ENCODE results near the gene DAB2IP.
"Not testable (repeated sequence)": the region's sequence is repeated elsewhere in the genome, so short reads cannot be mapped to it uniquely, and the experiment has no call there.

The DAB2IP gene

GRCh38 chr9:121651295-121652020, at the start of gene DAB2IP:
Gene DAB2IP (plus strand): TSS chr9:121651634. CDS start chr9:121651776, 142 bp downstream.
- DNase-seq (ENCODE audit: low spot score) = no peak
- FAIRE-seq = no peak

- DNase-seq (ENCODE audit: low spot score) (no peak), FAIRE-seq (no peak)
Observed at GRCh38 chr9:121603028-121603427, 48.4 kb upstream of the DAB2IP start.

- no peak for FAIRE-seq
- no peak for DNase-seq (ENCODE audit: low spot score)
Observed at GRCh38 chr9:121604242-121604641, 47.2 kb upstream of the DAB2IP start.

GRCh38 chr9:121604654-121605053, 46.8 kb upstream of the DAB2IP start:
- FAIRE-seq (no peak), DNase-seq (ENCODE audit: low spot score) (no peak)

- FAIRE-seq (no peak), DNase-seq (ENCODE audit: low spot score) (no peak)
Observed at GRCh38 chr9:121607434-121608167, 43.8 kb upstream of the DAB2IP start.

- no peak for FAIRE-seq
- DNase-seq (ENCODE audit: low spot score) = no peak
Observed at GRCh38 chr9:121608168-121608853, 43.1 kb upstream of the DAB2IP start.

GRCh38 chr9:121609822-121610637, 41.4 kb upstream of the DAB2IP start:
- DNase-seq (ENCODE audit: low spot score) (peak; percentile 50), FAIRE-seq (peak; percentile 17)

GRCh38 chr9:121610638-121610953, 40.8 kb upstream of the DAB2IP start:
- FAIRE-seq = no peak
- no peak for DNase-seq (ENCODE audit: low spot score)

- no peak for DNase-seq (ENCODE audit: low spot score)
- FAIRE-seq = no peak
Observed at GRCh38 chr9:121612511-121612998, 38.9 kb upstream of the DAB2IP start.

- DNase-seq (ENCODE audit: low spot score) (no peak), FAIRE-seq (no peak)
Observed at GRCh38 chr9:121613009-121613752, 38.3 kb upstream of the DAB2IP start.

- DNase-seq (ENCODE audit: low spot score) (no peak), FAIRE-seq (no peak)
Observed at GRCh38 chr9:121616123-121616755, 35.2 kb upstream of the DAB2IP start.

GRCh38 chr9:121618504-121618903, 32.9 kb upstream of the DAB2IP start:
- no peak for DNase-seq (ENCODE audit: low spot score)
- FAIRE-seq = no peak

GRCh38 chr9:121618910-121619309, 32.5 kb upstream of the DAB2IP start:
- FAIRE-seq = not testable (repeated sequence)

GRCh38 chr9:121619545-121620324, 31.7 kb upstream of the DAB2IP start:
- FAIRE-seq (no peak), DNase-seq (ENCODE audit: low spot score) (no peak)

More at GRCh38 chr9:121618910-121619309, 32.5 kb upstream of the DAB2IP start:
- DNase-seq (ENCODE audit: low spot score) = not testable (repeated sequence)

GRCh38 chr9:121620325-121620673, 31.1 kb upstream of the DAB2IP start:
- DNase-seq (ENCODE audit: low spot score) (no peak), FAIRE-seq (no peak)

GRCh38 chr9:121620777-121621449, 30.5 kb upstream of the DAB2IP start:
- FAIRE-seq = no peak
- no peak for DNase-seq (ENCODE audit: low spot score)

GRCh38 chr9:121622387-121623203, 28.8 kb upstream of the DAB2IP start:
- no peak for FAIRE-seq
- no peak for DNase-seq (ENCODE audit: low spot score)

- FAIRE-seq; DNase-seq (ENCODE audit: low spot score): not testable (repeated sequence)
Observed at GRCh38 chr9:121623430-121623829, 28.0 kb upstream of the DAB2IP start.

Measured in RCC 7860 (cell line).